GM19193 (cell line): ENCODE results near the gene TBC1D1.

ENCODE experiments used
- POLR2A ChIP-seq: IDR thresholded peaks from 4 replicates; pipeline ENCODE4 v1.6.1; 2011; ENCODE audit not compliant: insufficient read depth, insufficient read length; ENCODE audit errors: extremely low read depth

TBC1D1 gene

GRCh38 chr4:38037612-38038011, 146.7 kb downstream of the TBC1D1 start:
- TF ChIP-seq POLR2A = no peak

DNA sequence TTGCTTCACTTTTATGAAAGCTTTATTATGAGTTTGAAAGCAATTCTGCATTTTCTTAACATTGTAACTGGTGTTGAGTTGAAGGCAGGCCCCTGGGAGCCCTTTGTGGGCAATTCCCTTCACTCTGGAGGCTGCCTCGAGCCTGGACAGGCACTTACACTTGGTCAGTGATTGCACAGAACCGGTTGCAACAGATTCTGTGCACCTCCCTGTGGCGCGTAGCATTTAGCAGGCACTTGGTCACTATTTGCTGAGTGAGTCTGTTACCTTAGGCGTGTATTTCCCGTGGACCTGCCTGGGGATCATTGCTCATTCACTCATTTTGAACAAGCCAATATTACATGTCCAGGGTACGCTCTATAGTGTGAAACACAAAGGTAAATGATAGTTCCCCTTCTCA, 149.7 kb downstream of the TBC1D1 start:
- no peak for TF ChIP-seq POLR2A

DNA sequence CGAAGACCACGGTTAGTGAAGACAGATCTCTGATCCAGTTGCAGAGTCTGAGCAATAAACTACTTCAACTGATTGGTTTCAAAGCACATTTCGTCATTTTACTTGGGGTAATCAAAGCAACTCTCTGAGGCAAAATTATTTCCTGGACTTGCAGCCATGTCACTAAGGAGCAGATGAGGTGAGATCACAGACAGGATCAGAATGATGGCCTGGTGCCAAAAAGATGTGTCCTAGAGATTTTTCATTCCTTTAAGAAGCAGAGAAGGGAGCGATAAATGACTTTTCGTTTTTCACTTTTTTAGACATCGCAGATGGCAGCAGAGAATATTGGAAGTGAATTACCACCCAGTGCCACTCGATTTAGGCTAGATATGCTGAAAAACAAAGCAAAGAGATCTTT, 153.2 kb downstream of the TBC1D1 start:
- no peak for TF ChIP-seq POLR2A

GRCh38 chr4:38045289-38045988, 154.6 kb downstream of the TBC1D1 start:
- TF ChIP-seq POLR2A = no peak

DNA sequence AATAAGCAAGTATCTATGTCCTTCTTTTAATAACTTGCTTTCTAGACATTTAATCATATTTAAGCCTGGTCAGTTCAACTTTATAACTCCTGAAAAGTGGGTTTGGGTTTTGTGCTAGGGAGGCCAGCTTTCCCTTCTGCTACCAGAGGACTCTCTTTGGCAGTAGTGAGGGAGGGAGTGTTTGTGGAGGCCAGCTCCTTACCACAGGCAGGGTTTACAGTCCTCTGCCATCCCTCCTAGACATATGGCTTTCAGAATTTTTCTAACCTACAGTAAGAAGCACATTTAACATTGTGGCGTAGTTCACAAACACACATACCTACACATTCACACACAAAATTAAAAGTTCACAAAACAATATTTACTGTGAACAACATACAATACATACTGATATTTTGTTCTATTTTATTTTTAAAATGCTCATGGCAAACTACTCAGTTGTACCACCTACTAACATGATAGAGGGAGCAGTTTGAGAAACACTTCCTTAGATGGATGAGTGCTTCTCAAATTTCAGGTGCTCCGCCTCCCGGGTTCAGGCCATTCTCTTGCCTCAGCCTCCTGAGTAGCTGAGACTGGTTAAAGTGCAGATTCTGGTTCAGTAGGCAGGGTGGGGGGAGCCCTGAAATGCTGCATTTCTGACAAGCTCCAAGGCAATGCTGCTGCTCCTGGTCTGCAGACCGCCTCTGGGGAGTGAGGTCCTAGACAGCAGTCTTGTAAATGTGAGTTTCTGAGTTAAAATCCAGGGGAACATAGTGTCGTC, 156.0 kb downstream of the TBC1D1 start:
- no peak for TF ChIP-seq POLR2A

- no peak for TF ChIP-seq POLR2A
Measured at GRCh38 chr4:38049545-38050170, 158.8 kb downstream of the TBC1D1 start.

- TF ChIP-seq POLR2A = no peak
Measured at GRCh38 chr4:38050560-38051350, 159.9 kb downstream of the TBC1D1 start.

- TF ChIP-seq POLR2A = no peak
Measured at GRCh38 chr4:38055566-38055965, 164.7 kb downstream of the TBC1D1 start.

- TF ChIP-seq POLR2A = no peak
Measured at GRCh38 chr4:38056011-38056685, 165.3 kb downstream of the TBC1D1 start.

DNA sequence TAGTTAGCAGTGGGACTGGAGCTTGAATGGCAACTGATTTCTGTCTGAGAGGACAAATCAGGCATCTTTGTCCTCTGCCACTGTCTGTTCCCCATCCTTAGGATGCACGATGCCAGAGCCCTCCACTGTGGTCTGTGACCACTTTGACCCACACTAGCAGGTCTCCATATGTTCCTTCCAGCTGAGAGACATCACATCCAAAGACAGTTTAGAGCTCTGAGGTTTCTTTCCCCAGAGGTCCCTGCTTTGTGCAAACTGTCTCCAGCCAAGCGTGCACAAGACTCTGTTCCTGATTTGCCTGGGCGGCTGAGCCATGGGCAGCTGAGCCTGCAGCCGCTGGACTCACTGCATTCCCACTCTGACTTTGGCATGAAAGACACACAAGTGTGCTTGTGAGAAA, 167.3 kb downstream of the TBC1D1 start:
- no peak for TF ChIP-seq POLR2A

- no peak for TF ChIP-seq POLR2A
Measured at GRCh38 chr4:38060829-38061431, 170.0 kb downstream of the TBC1D1 start.

- no peak for TF ChIP-seq POLR2A
Measured at GRCh38 chr4:38062088-38062775, 171.3 kb downstream of the TBC1D1 start.

DNA sequence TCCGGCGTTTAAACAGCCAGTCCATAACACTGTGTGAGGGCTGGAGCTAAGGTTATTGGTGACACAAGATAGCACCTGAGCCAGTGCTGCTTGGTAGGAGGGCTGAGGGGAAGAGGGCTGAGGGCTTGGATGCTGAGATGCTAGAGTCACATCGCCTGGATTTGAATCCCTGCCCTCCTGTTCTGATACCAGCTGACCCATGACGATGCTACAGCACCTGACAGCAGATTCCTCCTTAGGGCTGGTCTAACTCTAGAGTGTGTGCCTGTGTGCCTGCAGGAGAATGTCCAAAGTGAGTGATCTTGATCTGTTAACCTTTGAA, 171.9 kb downstream of the TBC1D1 start:
- TF ChIP-seq POLR2A = no peak

DNA sequence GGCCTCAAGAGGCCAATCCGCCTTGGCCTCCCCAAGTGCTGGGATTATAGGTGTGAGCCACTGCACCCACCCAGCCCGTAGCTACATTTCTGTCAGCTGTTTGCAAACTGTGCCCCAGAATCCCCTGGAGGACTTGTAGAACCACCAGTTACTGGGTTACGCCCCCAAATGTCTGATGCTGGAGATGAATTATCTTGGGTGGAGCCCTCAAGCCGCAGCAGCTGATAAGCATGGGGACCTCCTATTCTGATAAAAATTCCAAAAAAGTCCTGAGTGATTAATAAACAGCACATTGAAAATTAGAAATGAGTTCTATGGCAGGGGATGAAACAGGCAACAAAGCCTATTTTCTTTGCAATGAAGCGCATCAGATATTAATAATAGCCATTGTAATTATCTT, 174.3 kb downstream of the TBC1D1 start:
- TF ChIP-seq POLR2A = no peak
